Spleen (tissue), 7 donors: ENCODE data around the gene PTPRA.

Experiments
- CTCF ChIP-seq, 11 experiments: fragments of 200-600 bp in 7 of 11; fragments of 450-650 bp in 4 of 11; sonication (generic) in 4 of 11; IDR thresholded peaks in 8 of 11; conservative IDR thresholded peaks in 3 of 11; 1 replicate in 7 of 11; 2 replicates in 4 of 11; pipeline versions ENCODE4 v1.4.0 to v1.8.0; 2016 to 2021; ENCODE audit warnings: antibody characterized with exemption in 11 of 11, inconsistent platforms in 4 of 11, mild to moderate bottlenecking in 1 of 11
- POLR2A ChIP-seq, 3 donors: fragments of 450-650 bp; IDR thresholded peaks; one replicate each; pipeline ENCODE4 v1.5.1; 2017; ENCODE audit warnings: antibody characterized with exemption in 3 of 3, mild to moderate bottlenecking in 1 of 3
- POLR2AphosphoS5 ChIP-seq, 3 donors: sonication (generic); formaldehyde crosslinking; IDR thresholded peaks; one replicate each; pipeline ENCODE4 v1.5.1; 2017; ENCODE audit warnings: antibody characterized with exemption in 3 of 3
- donor health status: DM: no; HTN: no; CAD: no; lungs with moderate emphysema.
- donor health status: DM: no; HTN: no; CAD: no.
- donor health status: DM: no; HTN: no; CAD: no.

GRCh38 chr20:3082306-3082951 is 209.1 kb downstream of the PTPRA start:
- TF ChIP-seq CTCF (IDR thresholded peaks at IDR 0.05 in 8 of 11, conservative IDR thresholded peaks at IDR 0.05 in 3 of 11) (no peak), POLR2A (IDR thresholded peaks at IDR 0.05) (no peak), POLR2AphosphoS5 (IDR thresholded peaks at IDR 0.05) (no peak)
